IMR-90 (cell line): Measurements from ENCODE around the gene ANK3.

ENCODE experiments used
- BHLHE40 ChIP-seq: fragments of 150-350 bp; IDR thresholded peaks from 2 replicates; pipeline ENCODE4 v1.6.1; 2016; ENCODE audit warnings: mild to moderate bottlenecking, low read depth, low read length
- CEBPB ChIP-seq: IDR thresholded peaks from 2 replicates; pipeline ENCODE4 v1.6.1; 2012; ENCODE audit warnings: low read depth, low read length, improper control_type of control experiment
- ELK1 ChIP-seq: fragments of 150-350 bp; IDR thresholded peaks from 2 replicates; pipeline ENCODE4 v1.6.1; 2016; ENCODE audit warnings: low read depth, mild to moderate bottlenecking, low read length, moderate library complexity, borderline replicate concordance
- POLR2A ChIP-seq: IDR thresholded peaks from 2 replicates; pipeline ENCODE4 v1.6.1; 2012; ENCODE audit warnings: mild to moderate bottlenecking, low read depth, low read length
- RAD21 ChIP-seq: IDR thresholded peaks from 2 replicates; pipeline ENCODE4 v1.6.1; 2012; ENCODE audit warnings: low read length, improper control_type of control experiment
- RCOR1 ChIP-seq: IDR thresholded peaks from 2 replicates; pipeline ENCODE4 v1.6.1; 2012; ENCODE audit warnings: mild to moderate bottlenecking, low read length, improper control_type of control experiment; ENCODE audit not compliant: insufficient replicate concordance
- RFX5 ChIP-seq: IDR thresholded peaks from 2 replicates; pipeline ENCODE4 v1.8.0; 2012; ENCODE audit warnings: low read depth, mild to moderate bottlenecking, low read length, moderate library complexity
- USF2 ChIP-seq: fragments of 150-350 bp; IDR thresholded peaks from 2 replicates; pipeline ENCODE4 v1.6.1; 2017; ENCODE audit warnings: mild to moderate bottlenecking, antibody characterized with exemption, low read length, low read depth
- TF ChIP-seq, protein P1 (sequence below): conservative IDR thresholded peaks from 2 replicates; pipeline ENCODE4 v1.5.1; 2012; ENCODE audit warnings: mild to moderate bottlenecking, low read depth, low read length, improper control_type of control experiment

DNA sequence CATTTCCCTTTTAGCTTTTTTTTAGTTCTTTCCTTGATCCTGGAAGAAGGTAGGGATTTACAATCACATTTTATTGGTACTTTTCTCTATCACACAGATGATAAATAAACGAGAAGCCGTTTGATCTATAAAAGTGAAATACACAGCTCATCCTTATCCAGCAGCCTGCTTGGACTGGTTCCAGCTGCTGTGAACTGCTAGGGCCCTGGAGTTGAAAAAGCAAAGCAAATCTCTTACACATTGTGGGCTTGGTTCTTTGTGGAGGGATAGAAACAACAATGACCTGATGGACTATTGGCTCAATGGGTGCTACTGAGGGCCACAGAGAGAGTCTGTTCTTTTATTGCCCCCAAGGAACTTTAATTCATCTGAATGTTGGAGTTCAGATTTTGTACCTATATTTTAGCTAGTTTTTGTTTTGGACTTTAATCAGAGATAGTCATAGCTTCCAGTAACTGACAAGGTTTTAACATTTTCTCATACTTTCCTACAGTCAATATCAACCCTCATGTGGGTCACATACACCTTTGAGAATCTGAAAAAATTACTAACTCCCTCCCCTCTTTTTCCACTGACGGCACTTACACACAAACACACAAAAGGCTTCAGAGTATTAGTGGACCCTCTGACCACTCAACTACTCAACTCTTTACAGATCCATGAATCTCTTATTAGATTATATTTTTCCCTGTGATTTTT, 391.7 kb downstream of the ANK3 start:
- TF ChIP-seq, protein P1, sequence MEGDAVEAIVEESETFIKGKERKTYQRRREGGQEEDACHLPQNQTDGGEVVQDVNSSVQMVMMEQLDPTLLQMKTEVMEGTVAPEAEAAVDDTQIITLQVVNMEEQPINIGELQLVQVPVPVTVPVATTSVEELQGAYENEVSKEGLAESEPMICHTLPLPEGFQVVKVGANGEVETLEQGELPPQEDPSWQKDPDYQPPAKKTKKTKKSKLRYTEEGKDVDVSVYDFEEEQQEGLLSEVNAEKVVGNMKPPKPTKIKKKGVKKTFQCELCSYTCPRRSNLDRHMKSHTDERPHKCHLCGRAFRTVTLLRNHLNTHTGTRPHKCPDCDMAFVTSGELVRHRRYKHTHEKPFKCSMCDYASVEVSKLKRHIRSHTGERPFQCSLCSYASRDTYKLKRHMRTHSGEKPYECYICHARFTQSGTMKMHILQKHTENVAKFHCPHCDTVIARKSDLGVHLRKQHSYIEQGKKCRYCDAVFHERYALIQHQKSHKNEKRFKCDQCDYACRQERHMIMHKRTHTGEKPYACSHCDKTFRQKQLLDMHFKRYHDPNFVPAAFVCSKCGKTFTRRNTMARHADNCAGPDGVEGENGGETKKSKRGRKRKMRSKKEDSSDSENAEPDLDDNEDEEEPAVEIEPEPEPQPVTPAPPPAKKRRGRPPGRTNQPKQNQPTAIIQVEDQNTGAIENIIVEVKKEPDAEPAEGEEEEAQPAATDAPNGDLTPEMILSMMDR, result no peak
- TF ChIP-seq POLR2A, result no peak
- TF ChIP-seq RAD21, result no peak
- TF ChIP-seq USF2, result no peak
- TF ChIP-seq CEBPB, result no peak
- no peak for TF ChIP-seq RCOR1
- TF ChIP-seq RFX5, result no peak
- TF ChIP-seq BHLHE40, result no peak
- TF ChIP-seq ELK1, result no peak
